Activated naive CD4-positive, alpha-beta T cell treated with anti-CD3 and anti-CD28 coated beads, Interleukin-2, amount 10 ng/mL, durations not matched to agents 7 days and 5 days (primary cell): ENCODE results near the gene CEMIP2.
"Not testable (repeated sequence)": the region's sequence is repeated elsewhere in the genome, so short reads cannot be mapped to it uniquely, and the experiment has no call there.

ENCODE experiments used
- CTCF ChIA-PET: fragments of 350-600 bp; sonication (Branson Sonifier 250); formaldehyde crosslinking; loops from one replicate; lab custom pipeline; 2021; ENCODE audit warnings: antibody characterized with exemption; lab: Charles Lee
- DNase-seq: peaks from one replicate; pipeline ENCODE4 v3.0.0-alpha.2; 2020
- H3K27ac Mint-ChIP-seq: one replicate; pipeline ENCODE4 v1.8.0; 2021; ENCODE audit warnings: mild to moderate bottlenecking, moderate library complexity, mixed read lengths
- H3K27me3 Mint-ChIP-seq: one replicate; pipeline ENCODE4 v1.8.0; 2021; ENCODE audit warnings: mild to moderate bottlenecking, mixed read lengths
- H3K36me3 Mint-ChIP-seq: one replicate; pipeline ENCODE4 v1.8.0; 2021; ENCODE audit warnings: mixed read lengths
- H3K4me1 Mint-ChIP-seq: one replicate; pipeline ENCODE4 v1.8.0; 2021; ENCODE audit warnings: mixed read lengths
- H3K4me3 Mint-ChIP-seq: one replicate; pipeline ENCODE4 v1.8.0; 2021; ENCODE audit warnings: mild to moderate bottlenecking, moderate library complexity, mixed read lengths
- H3K9me3 Mint-ChIP-seq: one replicate; pipeline ENCODE4 v1.8.0; 2021; ENCODE audit warnings: mixed read lengths

Gene CEMIP2

GRCh38 chr9:71768388-71769174 lies at the start of gene CEMIP2:
TSS of gene CEMIP2 (minus strand) at chr9:71768513. CDS start at chr9:71750373, 18,140 bp downstream.
- Mint-ChIP-seq H3K27me3 (no peaks in the 10 kb centered on the region), H3K4me1 (peaks cover 37% of the 10 kb centered on the region), H3K4me3 (peak within 1 kb of the TSS; percentile 89), H3K27ac (peak within 1 kb of the TSS; percentile 96), H3K9me3 (no peaks in the 10 kb centered on the region), H3K36me3 (peaks cover 26% of the 10 kb centered on the region)
- CTCF ChIA-PET = interaction anchor here (0.5 to 3.7 kb wide), 12 partner anchors 12 to 484 kb away, joined by 3 to 18 read pairs (median 6); no protein-coding TSS in a partner anchor
- DNase-seq = peak; percentile 94

- no peak for DNase-seq
- Mint-ChIP-seq H3K4me3 (no peak overlapping the region), H3K9me3 (no peaks in the 10 kb centered on the region), H3K27ac (no peak overlapping the region), H3K4me1 (peaks cover 12% of the 10 kb centered on the region), H3K27me3 (no peaks in the 10 kb centered on the region), H3K36me3 (no peaks in the 10 kb centered on the region)
- CTCF ChIA-PET = interaction anchor here (1.0 to 4.9 kb wide), 3 partner anchors 12 to 208 kb away, joined by 4 to 35 read pairs (median 12); no protein-coding TSS in a partner anchor
Observed at GRCh38 chr9:71816916-71817451, 48.7 kb upstream of the CEMIP2 start.

- Mint-ChIP-seq H3K9me3 (no peaks in the 10 kb centered on the region), H3K4me3 (no peak overlapping the region), H3K27me3 (no peaks in the 10 kb centered on the region), H3K4me1 (peaks cover 12% of the 10 kb centered on the region), H3K36me3 (no peaks in the 10 kb centered on the region), H3K27ac (no peak overlapping the region)
- CTCF ChIA-PET = no interaction called here
- DNase-seq = no peak
Observed at GRCh38 chr9:71814815-71815214, 46.5 kb upstream of the CEMIP2 start.

GRCh38 chr9:71814226-71814625 lies 45.9 kb upstream of the CEMIP2 start:
- H3K27ac Mint-ChIP-seq = no peak overlapping the region
- CTCF ChIA-PET = interaction anchor here (1.3 kb wide), 1 partner anchor 210 kb away, joined by 3 read pairs; no protein-coding TSS in a partner anchor
- peaks cover 12% of the 10 kb centered on the region for H3K4me1 Mint-ChIP-seq
- H3K27me3 Mint-ChIP-seq = no peaks in the 10 kb centered on the region
- H3K9me3 Mint-ChIP-seq = no peaks in the 10 kb centered on the region
- H3K4me3 Mint-ChIP-seq = no peak overlapping the region
- no peaks in the 10 kb centered on the region for H3K36me3 Mint-ChIP-seq
- DNase-seq = no peak

GRCh38 chr9:71812385-71812784 lies 44.1 kb upstream of the CEMIP2 start:
- H3K4me1 Mint-ChIP-seq = peaks cover 7% of the 10 kb centered on the region
- peaks cover 5% of the 10 kb centered on the region for H3K27me3 Mint-ChIP-seq
- no peak overlapping the region for H3K27ac Mint-ChIP-seq
- DNase-seq = no peak
- no peaks in the 10 kb centered on the region for H3K36me3 Mint-ChIP-seq
- H3K4me3 Mint-ChIP-seq = no peak overlapping the region
- no peaks in the 10 kb centered on the region for H3K9me3 Mint-ChIP-seq
- CTCF ChIA-PET = interaction anchor here (1.0 to 1.5 kb wide), 3 partner anchors 9 to 101 kb away, joined by 3 to 4 read pairs (median 3); no protein-coding TSS in a partner anchor

- Mint-ChIP-seq H3K27ac (peak overlapping the region; percentile 50), H3K9me3 (no peaks in the 10 kb centered on the region), H3K4me1 (peaks cover 6% of the 10 kb centered on the region), H3K36me3 (no peaks in the 10 kb centered on the region), H3K27me3 (peaks cover 5% of the 10 kb centered on the region), H3K4me3 (no peak overlapping the region)
- CTCF ChIA-PET = interaction anchor here (0.8 to 7.1 kb wide), 9 partner anchors 11 to 231 kb away, joined by 3 to 109 read pairs (median 8); no protein-coding TSS in a partner anchor
- no peak for DNase-seq
Observed at GRCh38 chr9:71808068-71808467, 39.8 kb upstream of the CEMIP2 start.

GRCh38 chr9:71806901-71807307 lies 38.6 kb upstream of the CEMIP2 start:
- peak; percentile 74 for DNase-seq

GRCh38 chr9:71805096-71805495 lies 36.8 kb upstream of the CEMIP2 start:
- not testable (repeated sequence) for H3K27ac Mint-ChIP-seq, H3K36me3 Mint-ChIP-seq, DNase-seq, H3K4me1 Mint-ChIP-seq, H3K4me3 Mint-ChIP-seq, H3K9me3 Mint-ChIP-seq, H3K27me3 Mint-ChIP-seq
- CTCF ChIA-PET = interaction anchor here (0.6 to 7.1 kb wide), 8 partner anchors 12 to 234 kb away, joined by 3 to 109 read pairs (median 6); no protein-coding TSS in a partner anchor

More at GRCh38 chr9:71806901-71807307, 38.6 kb upstream of the CEMIP2 start:
- H3K4me3 Mint-ChIP-seq = no peak overlapping the region
- CTCF ChIA-PET = interaction anchor here (0.8 to 7.1 kb wide), 33 partner anchors 10 to 469 kb away, joined by 3 to 109 read pairs (median 4); partner anchors contain the start of genes C9orf85 and CEMIP2
- H3K36me3 Mint-ChIP-seq = peaks cover 2% of the 10 kb centered on the region
- no peaks in the 10 kb centered on the region for H3K9me3 Mint-ChIP-seq
- H3K27ac Mint-ChIP-seq = no peak overlapping the region
- peaks cover 6% of the 10 kb centered on the region for H3K4me1 Mint-ChIP-seq
- H3K27me3 Mint-ChIP-seq = peaks cover 5% of the 10 kb centered on the region

GRCh38 chr9:71801826-71802225 lies 33.5 kb upstream of the CEMIP2 start:
- H3K27ac Mint-ChIP-seq = no peak overlapping the region
- H3K9me3 Mint-ChIP-seq = no peaks in the 10 kb centered on the region
- H3K27me3 Mint-ChIP-seq = no peaks in the 10 kb centered on the region
- peaks cover 3% of the 10 kb centered on the region for H3K36me3 Mint-ChIP-seq
- H3K4me1 Mint-ChIP-seq = peaks cover 14% of the 10 kb centered on the region
- no peak for DNase-seq
- no peak overlapping the region for H3K4me3 Mint-ChIP-seq
- CTCF ChIA-PET = interaction anchor here (1.5 to 2.0 kb wide), 2 partner anchors 19 to 32 kb away, joined by 4 to 5 read pairs; no protein-coding TSS in a partner anchor

- Mint-ChIP-seq H3K4me3 (no peak overlapping the region), H3K36me3 (peaks cover 14% of the 10 kb centered on the region), H3K4me1 (peaks cover 53% of the 10 kb centered on the region), H3K27ac (peak overlapping the region; percentile 28), H3K27me3 (no peaks in the 10 kb centered on the region), H3K9me3 (no peaks in the 10 kb centered on the region)
- CTCF ChIA-PET = interaction anchor here (1.5 to 3.9 kb wide), 5 partner anchors 10 to 227 kb away, joined by 3 to 15 read pairs (median 10); no protein-coding TSS in a partner anchor
- no peak for DNase-seq
Observed at GRCh38 chr9:71797266-71797665, 29.0 kb upstream of the CEMIP2 start.

GRCh38 chr9:71796100-71796767 lies 27.9 kb upstream of the CEMIP2 start:
- H3K9me3 Mint-ChIP-seq = no peaks in the 10 kb centered on the region
- H3K27ac Mint-ChIP-seq = peak overlapping the region; percentile 68
- H3K27me3 Mint-ChIP-seq = no peaks in the 10 kb centered on the region
- CTCF ChIA-PET = interaction anchor here (0.7 to 3.9 kb wide), 4 partner anchors 11 to 228 kb away, joined by 3 to 15 read pairs (median 12); no protein-coding TSS in a partner anchor
- DNase-seq = no peak
- H3K4me3 Mint-ChIP-seq = no peak overlapping the region
- H3K4me1 Mint-ChIP-seq = peaks cover 58% of the 10 kb centered on the region
- peaks cover 18% of the 10 kb centered on the region for H3K36me3 Mint-ChIP-seq

GRCh38 chr9:71795097-71795813 lies 26.9 kb upstream of the CEMIP2 start:
- CTCF ChIA-PET = interaction anchor here (1.1 to 3.9 kb wide), 5 partner anchors 10 to 229 kb away, joined by 3 to 29 read pairs (median 10); no protein-coding TSS in a partner anchor
- H3K4me1 Mint-ChIP-seq = peaks cover 59% of the 10 kb centered on the region
- H3K27ac Mint-ChIP-seq = peak overlapping the region; percentile 98
- H3K27me3 Mint-ChIP-seq = no peaks in the 10 kb centered on the region
- no peaks in the 10 kb centered on the region for H3K9me3 Mint-ChIP-seq
- DNase-seq = no peak
- peak overlapping the region; percentile 46 for H3K4me3 Mint-ChIP-seq
- H3K36me3 Mint-ChIP-seq = peaks cover 18% of the 10 kb centered on the region
